DND-41 (cell line): ENCODE results near the gene ADAM15.

Experiments
- ATAC-seq: fragments of 200-7000 bp; cut with Tn5 transposase; 3 replicates; pipeline ENCODE4 v1.9.1; 2021; ENCODE audit warnings: low read depth; ENCODE audit not compliant: insufficient read depth
- DNase-seq: peaks from one replicate; pipeline ENCODE4 v3.0.0-alpha.2; 2020
- H2AFZ ChIP-seq: 2 replicates; pipeline ENCODE4 v1.6.0; 2012; ENCODE audit warnings: low read depth, low read length
- H3K27ac ChIP-seq: 2 replicates; pipeline ENCODE4 v1.5.1; 2012; ENCODE audit warnings: low read length, inconsistent platforms
- H3K27me3 ChIP-seq: fragments of 200-600 bp; sonication (generic); 2 replicates; pipeline ENCODE4 v1.6.0; 2012; ENCODE audit warnings: low read length, mild to moderate bottlenecking, inconsistent platforms; ENCODE audit not compliant: insufficient read depth, poor library complexity
- H3K36me3 ChIP-seq: 2 replicates; pipeline ENCODE4 v1.5.1; 2012; ENCODE audit warnings: low read length, inconsistent platforms; ENCODE audit not compliant: insufficient read depth
- H3K4me1 ChIP-seq: 2 replicates; pipeline ENCODE4 v1.5.1; 2012; ENCODE audit warnings: mild to moderate bottlenecking, low read length; ENCODE audit not compliant: insufficient read depth
- H3K4me2 ChIP-seq: 2 replicates; pipeline ENCODE4 v1.6.0; 2012; ENCODE audit warnings: mild to moderate bottlenecking, moderate library complexity, low read length, inconsistent platforms; ENCODE audit not compliant: insufficient read depth
- H3K4me3 ChIP-seq, 2 experiments: fragments of 200-600 bp in 1 of 2; shearing (Covaris generic) in 1 of 2; 2 replicates each; pipeline ENCODE4 v1.5.1; 2012 to 2016; ENCODE audit warnings: inconsistent platforms in 2 of 2, low read length in 2 of 2, mild to moderate bottlenecking in 2 of 2, low read depth in 1 of 2, moderate library complexity in 1 of 2
- H3K79me2 ChIP-seq: 2 replicates; pipeline ENCODE4 v1.6.0; 2012; ENCODE audit warnings: low read length, inconsistent platforms; ENCODE audit not compliant: insufficient read depth
- H3K9ac ChIP-seq: 2 replicates; pipeline ENCODE4 v1.6.0; 2012; ENCODE audit warnings: low read depth, mild to moderate bottlenecking, inconsistent platforms, low read length, moderate library complexity
- H3K9me3 ChIP-seq: 2 replicates; pipeline ENCODE4 v1.5.1; 2012; ENCODE audit warnings: low read length, moderate library complexity, mild to moderate bottlenecking, inconsistent platforms; ENCODE audit not compliant: insufficient read depth, severe bottlenecking
- H4K20me1 ChIP-seq: 2 replicates; pipeline ENCODE4 v1.6.0; 2012; ENCODE audit warnings: low read length; ENCODE audit not compliant: insufficient read depth
- CTCF ChIP-seq: IDR thresholded peaks from 2 replicates; pipeline ENCODE4 v1.5.1; 2012; ENCODE audit warnings: borderline replicate concordance, low read length, moderate library complexity, mild to moderate bottlenecking; ENCODE audit not compliant: poor library complexity, severe bottlenecking; ENCODE audit errors: extremely low read depth
- EZH2 ChIP-seq: IDR thresholded peaks from 3 replicates; pipeline ENCODE4 v1.6.1; 2012; ENCODE audit warnings: borderline replicate concordance, low read depth, mild to moderate bottlenecking, moderate library complexity, low read length, inconsistent platforms; ENCODE audit not compliant: severe bottlenecking

ADAM15 gene

DNA sequence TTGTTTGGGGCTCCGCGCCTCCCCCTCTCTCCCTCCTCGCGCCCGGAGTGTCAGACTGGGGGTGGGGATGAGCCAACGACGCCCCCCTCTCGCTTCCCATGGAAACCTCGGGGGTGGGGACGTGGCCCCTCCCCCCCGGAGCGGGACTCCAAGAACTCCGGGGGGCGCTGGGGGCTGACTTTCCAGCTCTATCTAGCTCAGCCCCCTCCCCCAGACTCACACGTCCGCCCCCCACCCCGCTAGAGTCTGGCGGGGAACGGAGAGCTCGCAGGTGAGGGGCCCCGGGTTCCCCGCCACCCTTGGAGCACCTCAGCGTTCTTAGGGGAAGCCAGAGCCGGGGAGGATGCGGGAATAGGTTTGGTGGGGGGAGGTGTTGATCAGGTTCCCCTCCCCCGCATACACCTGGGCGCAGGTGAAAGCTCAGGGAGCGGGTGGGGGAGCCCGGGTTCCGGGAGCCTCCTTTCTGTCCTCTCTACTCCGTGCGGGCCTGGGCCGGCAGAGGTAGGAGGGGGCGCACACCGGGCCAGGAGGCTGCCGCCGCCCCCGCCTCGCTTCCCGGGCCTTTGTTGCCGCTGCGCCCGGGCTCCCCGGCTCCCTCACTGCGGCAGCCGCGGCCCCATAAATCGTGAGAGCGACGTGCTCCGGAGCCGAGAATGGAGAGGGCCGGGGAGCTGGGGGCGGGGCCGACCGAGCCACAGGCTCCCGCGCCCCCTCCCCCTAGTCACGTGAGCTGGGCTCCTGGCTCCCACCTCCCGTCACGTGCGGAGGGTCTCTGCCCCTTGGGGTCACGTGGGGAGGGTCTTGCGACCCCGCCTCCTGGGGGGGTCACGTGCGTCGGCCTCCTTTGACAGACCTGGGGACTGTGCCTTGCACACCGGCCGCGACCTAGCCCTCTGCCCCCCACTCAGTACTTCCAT, 29.5 kb downstream of the ADAM15 start:
- H3K9ac ChIP-seq, result no peak overlapping the region; the same call in 1 of the 2 replicates
- H3K27ac ChIP-seq, result no peak overlapping the region
- H3K79me2 ChIP-seq, result no peaks in the 10 kb centered on the region
- H3K27me3 ChIP-seq, result peaks cover 71% of the 10 kb centered on the region
- no peak overlapping the region; the same call in 1 of the 2 replicates for H2AFZ ChIP-seq
- H3K4me2 ChIP-seq, result peak overlapping the region; percentile 56
- peak; percentile 54 for DNase-seq
- no peak for ATAC-seq
- H3K4me1 ChIP-seq, result peaks cover 46% of the 10 kb centered on the region
- H3K9me3 ChIP-seq, result no peaks in the 10 kb centered on the region
- TF ChIP-seq CTCF (no peak), EZH2 (peak; percentile 40)
- peak overlapping the region in 1 of 2 experiments; percentile 31; a peak in 2 of 4 replicates for H3K4me3 ChIP-seq
- peaks cover 40% of the 10 kb centered on the region for H4K20me1 ChIP-seq
- H3K36me3 ChIP-seq, result no peaks in the 10 kb centered on the region

GRCh38 chr1:155081472-155082300, 30.6 kb downstream of the ADAM15 start:
- Histone ChIP-seq H3K27me3 (peaks cover 68% of the 10 kb centered on the region), H3K9me3 (no peaks in the 10 kb centered on the region), H3K4me3 (no peak overlapping the region), H3K79me2 (no peaks in the 10 kb centered on the region), H2AFZ (no peak overlapping the region), H4K20me1 (peaks cover 37% of the 10 kb centered on the region), H3K9ac (no peak overlapping the region), H3K4me2 (no peak overlapping the region), H3K36me3 (peaks cover 2% of the 10 kb centered on the region; the same call in 1 of the 2 replicates), H3K27ac (no peak overlapping the region), H3K4me1 (peaks cover 57% of the 10 kb centered on the region)
- ATAC-seq (no peak), DNase-seq (no peak)
- TF ChIP-seq CTCF, result no peak
- TF ChIP-seq EZH2, result peak; percentile 53

- no peak overlapping the region for H3K4me2 ChIP-seq
- peaks cover 62% of the 10 kb centered on the region for H3K27me3 ChIP-seq
- ATAC-seq (no peak), DNase-seq (no peak)
- no peaks in the 10 kb centered on the region for H3K9me3 ChIP-seq
- H3K79me2 ChIP-seq, result no peaks in the 10 kb centered on the region
- H3K27ac ChIP-seq, result no peak overlapping the region
- H3K36me3 ChIP-seq, result peaks cover 2% of the 10 kb centered on the region; the same call in 1 of the 2 replicates
- no peak overlapping the region for H3K4me3 ChIP-seq
- H3K4me1 ChIP-seq, result peaks cover 58% of the 10 kb centered on the region
- TF ChIP-seq CTCF (no peak), EZH2 (peak; percentile 20)
- H3K9ac ChIP-seq, result no peak overlapping the region
- peaks cover 37% of the 10 kb centered on the region for H4K20me1 ChIP-seq
- no peak overlapping the region for H2AFZ ChIP-seq
These were observed 31.4 kb downstream of the ADAM15 start for GRCh38 chr1:155082301-155083051.
